Activated B cell treated with CpG ODN at 0.5 μM for 24 hours (primary cell): ENCODE results near the gene ACVRL1. TPM values are rescaled to one million over a fixed set of nuclear protein-coding genes. Genes with fewer than 3 reads are reported as not detected.

Experiments used
- ATAC-seq: fragments of 200-7000 bp; cut with Tn5 transposase; one replicate; pipeline ENCODE4 v1.10.0; 2021; ENCODE audit warnings: low read depth, mild to moderate bottlenecking, moderate library complexity
- CTCF ChIA-PET: fragments of 350-600 bp; sonication (Branson Sonifier 250); formaldehyde crosslinking; loops from one replicate; lab custom pipeline; 2021; ENCODE audit warnings: antibody characterized with exemption; lab: Charles Lee
- POLR2A ChIA-PET: fragments of 350-600 bp; sonication (Branson Sonifier 250); formaldehyde crosslinking; loops from one replicate; lab custom pipeline; 2021; ENCODE audit warnings: antibody characterized with exemption; lab: Charles Lee
- DNase-seq: peaks from one replicate; pipeline ENCODE4 v3.0.0; 2022
- H3K27ac Mint-ChIP-seq: one replicate; pipeline ENCODE4 v1.8.0; 2020; ENCODE audit warnings: mixed read lengths
- H3K27me3 Mint-ChIP-seq: one replicate; pipeline ENCODE4 v1.8.0; 2021; ENCODE audit warnings: mixed read lengths
- H3K36me3 Mint-ChIP-seq: one replicate; pipeline ENCODE4 v1.8.0; 2021; ENCODE audit warnings: low read depth, mixed read lengths
- H3K4me1 Mint-ChIP-seq: one replicate; pipeline ENCODE4 v1.8.0; 2021; ENCODE audit warnings: mixed read lengths
- H3K4me3 Mint-ChIP-seq: one replicate; pipeline ENCODE4 v1.8.0; 2020; ENCODE audit warnings: mild to moderate bottlenecking, mixed read lengths
- H3K9me3 Mint-ChIP-seq: one replicate; pipeline ENCODE4 v1.8.0; 2020; ENCODE audit warnings: mixed read lengths
- intact Hi-C: fragments of 100-400 bp; cut with micrococcal nuclease; formaldehyde crosslinking; loops from one replicate; pipeline ENCODE4 v1.15.1; 2024
- total RNA-seq: library from RNA; stranded (reverse); gene quantifications from 2 replicates; pipeline ENCODE4 v1.2.3, GENCODE V29; 2022
- TF ChIP-seq, protein P1 (sequence below): fragments of 200-600 bp; IDR thresholded peaks from one replicate; pipeline ENCODE4 v1.8.0; 2022; ENCODE audit warnings: antibody characterized with exemption, mild to moderate bottlenecking

ACVRL1 gene
- total RNA-seq, 1 donor from 2014 or later = not detected

DNA sequence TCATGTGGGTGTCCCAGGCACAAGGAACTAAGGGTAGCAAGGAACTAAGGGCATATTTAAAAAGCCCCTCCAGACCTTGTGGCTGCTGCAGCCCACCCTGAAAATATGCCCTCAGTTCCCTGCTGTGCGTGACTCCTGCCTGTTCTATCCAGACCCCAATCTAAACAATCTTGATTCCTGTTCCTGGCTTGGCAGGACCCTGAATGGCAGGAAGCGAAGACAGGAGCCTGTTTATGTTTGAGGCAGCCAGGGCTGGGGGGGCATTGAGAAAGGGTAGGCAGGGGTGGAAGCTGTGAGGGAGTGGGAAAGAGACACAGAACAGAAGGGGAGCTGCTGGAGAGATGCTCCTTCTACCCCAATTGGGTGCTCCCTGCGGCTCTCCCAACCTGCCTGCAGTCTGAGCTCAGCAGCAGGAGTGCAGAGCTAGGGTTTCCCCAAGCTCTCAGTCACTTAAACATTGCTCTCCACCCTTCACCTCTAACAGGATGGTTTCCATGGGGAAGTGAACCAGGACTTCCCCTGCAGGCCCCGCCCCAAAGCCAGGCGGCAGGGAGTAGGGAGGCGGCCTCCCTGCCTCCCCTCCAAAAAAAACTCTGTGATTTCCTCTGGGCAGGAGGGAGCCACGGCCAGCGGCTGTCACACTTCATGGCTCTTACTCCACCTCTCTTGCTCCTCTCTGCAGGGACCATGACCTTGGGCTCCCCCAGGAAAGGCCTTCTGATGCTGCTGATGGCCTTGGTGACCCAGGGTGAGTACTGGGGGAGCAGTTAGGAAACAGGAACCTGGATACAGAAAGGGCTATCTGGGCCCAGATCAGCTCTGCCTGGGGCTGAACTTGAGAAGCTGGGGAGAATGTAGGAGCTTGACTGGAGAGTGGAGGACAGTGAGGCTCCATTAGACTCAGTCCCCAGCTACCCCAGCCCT is 4.7 kb downstream of the ACVRL1 start:
- TF ChIP-seq, protein P1, sequence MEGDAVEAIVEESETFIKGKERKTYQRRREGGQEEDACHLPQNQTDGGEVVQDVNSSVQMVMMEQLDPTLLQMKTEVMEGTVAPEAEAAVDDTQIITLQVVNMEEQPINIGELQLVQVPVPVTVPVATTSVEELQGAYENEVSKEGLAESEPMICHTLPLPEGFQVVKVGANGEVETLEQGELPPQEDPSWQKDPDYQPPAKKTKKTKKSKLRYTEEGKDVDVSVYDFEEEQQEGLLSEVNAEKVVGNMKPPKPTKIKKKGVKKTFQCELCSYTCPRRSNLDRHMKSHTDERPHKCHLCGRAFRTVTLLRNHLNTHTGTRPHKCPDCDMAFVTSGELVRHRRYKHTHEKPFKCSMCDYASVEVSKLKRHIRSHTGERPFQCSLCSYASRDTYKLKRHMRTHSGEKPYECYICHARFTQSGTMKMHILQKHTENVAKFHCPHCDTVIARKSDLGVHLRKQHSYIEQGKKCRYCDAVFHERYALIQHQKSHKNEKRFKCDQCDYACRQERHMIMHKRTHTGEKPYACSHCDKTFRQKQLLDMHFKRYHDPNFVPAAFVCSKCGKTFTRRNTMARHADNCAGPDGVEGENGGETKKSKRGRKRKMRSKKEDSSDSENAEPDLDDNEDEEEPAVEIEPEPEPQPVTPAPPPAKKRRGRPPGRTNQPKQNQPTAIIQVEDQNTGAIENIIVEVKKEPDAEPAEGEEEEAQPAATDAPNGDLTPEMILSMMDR = no peak
- DNase-seq (no peak), ATAC-seq (no peak)
- POLR2A ChIA-PET = no interaction called here
- Mint-ChIP-seq H3K36me3 (no peaks in the 10 kb centered on the region), H3K27me3 (peaks cover 19% of the 10 kb centered on the region), H3K4me1 (no peaks in the 10 kb centered on the region), H3K4me3 (no peak overlapping the region), H3K27ac (no peak overlapping the region), H3K9me3 (no peaks in the 10 kb centered on the region)
- CTCF ChIA-PET = no interaction called here
- intact Hi-C loops = no loop called here

DNA sequence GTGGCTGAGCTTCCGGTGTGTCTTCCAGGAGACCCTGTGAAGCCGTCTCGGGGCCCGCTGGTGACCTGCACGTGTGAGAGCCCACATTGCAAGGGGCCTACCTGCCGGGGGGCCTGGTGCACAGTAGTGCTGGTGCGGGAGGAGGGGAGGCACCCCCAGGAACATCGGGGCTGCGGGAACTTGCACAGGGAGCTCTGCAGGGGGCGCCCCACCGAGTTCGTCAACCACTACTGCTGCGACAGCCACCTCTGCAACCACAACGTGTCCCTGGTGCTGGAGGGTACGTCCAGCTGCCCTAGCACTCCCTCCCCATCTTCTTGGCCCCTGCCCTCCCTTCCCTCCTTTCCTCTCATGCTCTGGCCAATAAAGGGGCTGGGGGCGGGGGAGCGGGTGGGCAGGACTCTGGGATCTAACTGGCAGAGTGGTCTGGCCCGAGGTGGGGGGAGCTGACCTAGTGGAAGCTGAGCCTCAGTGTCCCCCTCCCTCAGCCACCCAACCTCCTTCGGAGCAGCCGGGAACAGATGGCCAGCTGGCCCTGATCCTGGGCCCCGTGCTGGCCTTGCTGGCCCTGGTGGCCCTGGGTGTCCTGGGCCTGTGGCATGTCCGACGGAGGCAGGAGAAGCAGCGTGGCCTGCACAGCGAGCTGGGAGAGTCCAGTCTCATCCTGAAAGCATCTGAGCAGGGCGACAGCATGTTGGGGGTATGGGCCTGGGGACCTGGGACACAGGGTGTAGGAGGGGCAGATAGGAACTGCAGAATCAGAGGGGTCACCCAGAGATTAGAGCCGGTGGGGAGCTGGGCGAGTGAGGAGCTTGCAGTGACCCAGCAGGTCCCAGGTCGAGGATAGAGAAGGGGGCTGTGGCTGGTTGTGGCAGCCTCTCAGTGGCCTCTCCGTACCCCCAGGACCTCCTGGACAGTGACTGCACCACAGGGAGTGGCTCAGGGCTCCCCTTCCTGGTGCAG is 6.0 kb downstream of the ACVRL1 start:
- intact Hi-C loops = no loop called here
- ChIA-PET POLR2A (no interaction called here), CTCF (no interaction called here)
- H3K27ac Mint-ChIP-seq = no peak overlapping the region
- H3K27me3 Mint-ChIP-seq = peaks cover 11% of the 10 kb centered on the region
- H3K36me3 Mint-ChIP-seq = no peaks in the 10 kb centered on the region
- ATAC-seq = no peak
- H3K4me1 Mint-ChIP-seq = no peaks in the 10 kb centered on the region
- no peak for DNase-seq
- no peak overlapping the region for H3K4me3 Mint-ChIP-seq
- TF ChIP-seq, protein P1 = no peak
- H3K9me3 Mint-ChIP-seq = no peaks in the 10 kb centered on the region

- ChIA-PET CTCF (interaction anchor here (0.8 kb wide), 1 partner anchor 9 kb away, joined by 4 read pairs; no protein-coding TSS in a partner anchor), POLR2A (no interaction called here)
- H3K27ac Mint-ChIP-seq = no peak overlapping the region
- no peaks in the 10 kb centered on the region for H3K9me3 Mint-ChIP-seq
- peaks cover 4% of the 10 kb centered on the region for H3K27me3 Mint-ChIP-seq
- TF ChIP-seq, protein P1 = no peak
- no peak for ATAC-seq
- intact Hi-C loops = no loop called here
- no peaks in the 10 kb centered on the region for H3K4me1 Mint-ChIP-seq
- H3K36me3 Mint-ChIP-seq = no peaks in the 10 kb centered on the region
- no peak overlapping the region for H3K4me3 Mint-ChIP-seq
- DNase-seq = no peak
Measured at GRCh38 chr12:51914034-51914923, 7.0 kb downstream of the ACVRL1 start.

GRCh38 chr12:51915003-51915625 is 7.8 kb downstream of the ACVRL1 start:
- intact Hi-C loops = no loop called here
- TF ChIP-seq, protein P1 = no peak
- ChIA-PET CTCF (interaction anchor here (0.8 kb wide), 1 partner anchor 10 kb away, joined by 4 read pairs; no protein-coding TSS in a partner anchor), POLR2A (no interaction called here)
- Mint-ChIP-seq H3K27me3 (peaks cover 4% of the 10 kb centered on the region), H3K4me3 (no peak overlapping the region), H3K36me3 (no peaks in the 10 kb centered on the region), H3K9me3 (no peaks in the 10 kb centered on the region), H3K27ac (no peak overlapping the region), H3K4me1 (no peaks in the 10 kb centered on the region)
- no peak for DNase-seq
- ATAC-seq = no peak
